ENCODE data around the gene GOLM1.

GRCh38 chr9:86036555-86036954 lies 62.8 kb downstream of the GOLM1 start:
- TF ChIP-seq EP300 (IDR thresholded peaks at IDR 0.05) (no peak), POLR2A (IDR thresholded peaks at IDR 0.05; ENCODE audit: low read depth) (no peak), POLR2AphosphoS5 (IDR thresholded peaks at IDR 0.05) (no peak)
- TF ChIP-seq, protein P1, sequence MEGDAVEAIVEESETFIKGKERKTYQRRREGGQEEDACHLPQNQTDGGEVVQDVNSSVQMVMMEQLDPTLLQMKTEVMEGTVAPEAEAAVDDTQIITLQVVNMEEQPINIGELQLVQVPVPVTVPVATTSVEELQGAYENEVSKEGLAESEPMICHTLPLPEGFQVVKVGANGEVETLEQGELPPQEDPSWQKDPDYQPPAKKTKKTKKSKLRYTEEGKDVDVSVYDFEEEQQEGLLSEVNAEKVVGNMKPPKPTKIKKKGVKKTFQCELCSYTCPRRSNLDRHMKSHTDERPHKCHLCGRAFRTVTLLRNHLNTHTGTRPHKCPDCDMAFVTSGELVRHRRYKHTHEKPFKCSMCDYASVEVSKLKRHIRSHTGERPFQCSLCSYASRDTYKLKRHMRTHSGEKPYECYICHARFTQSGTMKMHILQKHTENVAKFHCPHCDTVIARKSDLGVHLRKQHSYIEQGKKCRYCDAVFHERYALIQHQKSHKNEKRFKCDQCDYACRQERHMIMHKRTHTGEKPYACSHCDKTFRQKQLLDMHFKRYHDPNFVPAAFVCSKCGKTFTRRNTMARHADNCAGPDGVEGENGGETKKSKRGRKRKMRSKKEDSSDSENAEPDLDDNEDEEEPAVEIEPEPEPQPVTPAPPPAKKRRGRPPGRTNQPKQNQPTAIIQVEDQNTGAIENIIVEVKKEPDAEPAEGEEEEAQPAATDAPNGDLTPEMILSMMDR (IDR thresholded peaks at IDR 0.05) = no peak
